GM06990 (cell line): ENCODE data around the gene NKAIN2.

Experiments
- DNase-seq: peaks from one replicate; pipeline ENCODE4 v3.0.0-alpha.2; 2011; ENCODE audit not compliant: insufficient read length; ENCODE audit errors: extremely low read depth
- H3K27me3 ChIP-seq: replicated peaks from 2 replicates; pipeline ENCODE4 v1.6.0; 2011; ENCODE audit warnings: low read length; ENCODE audit not compliant: control insufficient read depth, insufficient read depth
- H3K36me3 ChIP-seq: 2 replicates; pipeline ENCODE4 v1.5.1; 2011; ENCODE audit warnings: low read length; ENCODE audit not compliant: control insufficient read depth, insufficient read depth
- H3K4me3 ChIP-seq: replicated peaks from 2 replicates; pipeline ENCODE4 v1.5.1; 2011; ENCODE audit warnings: low read depth, mild to moderate bottlenecking, control low read depth, low read length
- TF ChIP-seq, protein P1 (sequence below): IDR thresholded peaks from 2 replicates; pipeline ENCODE4 v1.5.1; 2011; ENCODE audit warnings: low read length, control low read depth, mild to moderate bottlenecking, inconsistent platforms; ENCODE audit not compliant: insufficient read depth, poor library complexity, severe bottlenecking

The NKAIN2 gene

GRCh38 chr6:124123617-124124209 is 320.0 kb downstream of the NKAIN2 start:
- Histone ChIP-seq H3K36me3 (no peaks in the 10 kb centered on the region), H3K27me3 (no peaks in the 10 kb centered on the region), H3K4me3 (no peak overlapping the region)
- TF ChIP-seq, protein P1, sequence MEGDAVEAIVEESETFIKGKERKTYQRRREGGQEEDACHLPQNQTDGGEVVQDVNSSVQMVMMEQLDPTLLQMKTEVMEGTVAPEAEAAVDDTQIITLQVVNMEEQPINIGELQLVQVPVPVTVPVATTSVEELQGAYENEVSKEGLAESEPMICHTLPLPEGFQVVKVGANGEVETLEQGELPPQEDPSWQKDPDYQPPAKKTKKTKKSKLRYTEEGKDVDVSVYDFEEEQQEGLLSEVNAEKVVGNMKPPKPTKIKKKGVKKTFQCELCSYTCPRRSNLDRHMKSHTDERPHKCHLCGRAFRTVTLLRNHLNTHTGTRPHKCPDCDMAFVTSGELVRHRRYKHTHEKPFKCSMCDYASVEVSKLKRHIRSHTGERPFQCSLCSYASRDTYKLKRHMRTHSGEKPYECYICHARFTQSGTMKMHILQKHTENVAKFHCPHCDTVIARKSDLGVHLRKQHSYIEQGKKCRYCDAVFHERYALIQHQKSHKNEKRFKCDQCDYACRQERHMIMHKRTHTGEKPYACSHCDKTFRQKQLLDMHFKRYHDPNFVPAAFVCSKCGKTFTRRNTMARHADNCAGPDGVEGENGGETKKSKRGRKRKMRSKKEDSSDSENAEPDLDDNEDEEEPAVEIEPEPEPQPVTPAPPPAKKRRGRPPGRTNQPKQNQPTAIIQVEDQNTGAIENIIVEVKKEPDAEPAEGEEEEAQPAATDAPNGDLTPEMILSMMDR = no peak
- no peak for DNase-seq

- Histone ChIP-seq H3K4me3 (no peak overlapping the region), H3K36me3 (no peaks in the 10 kb centered on the region), H3K27me3 (no peaks in the 10 kb centered on the region)
- TF ChIP-seq, protein P1 = no peak
- DNase-seq = no peak
These were observed 327.6 kb downstream of the NKAIN2 start for GRCh38 chr6:124131259-124131658.

- Histone ChIP-seq H3K4me3 (no peak overlapping the region), H3K36me3 (no peaks in the 10 kb centered on the region), H3K27me3 (no peaks in the 10 kb centered on the region)
- DNase-seq = no peak
- TF ChIP-seq, protein P1 = no peak
These were observed 328.1 kb downstream of the NKAIN2 start for GRCh38 chr6:124131779-124132178.

DNA sequence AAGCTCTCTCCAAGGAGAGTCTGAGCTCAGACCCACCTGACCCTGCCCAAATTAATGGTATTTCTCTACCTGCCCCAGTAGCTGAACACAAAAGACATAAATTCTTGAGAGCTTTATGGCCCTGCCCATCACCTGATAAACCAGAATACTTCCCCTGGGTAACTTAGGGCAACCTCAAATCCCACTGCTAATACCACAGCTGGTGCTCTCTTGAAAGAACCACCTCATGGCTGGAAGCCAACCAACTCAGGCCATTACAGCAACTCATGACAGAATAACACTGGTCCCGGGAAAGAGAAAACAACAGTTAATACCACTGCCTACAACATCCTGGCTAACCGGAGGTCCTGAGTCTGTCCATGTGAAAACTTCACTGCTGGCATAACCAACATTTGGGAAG is 328.6 kb downstream of the NKAIN2 start:
- DNase-seq = no peak
- Histone ChIP-seq H3K4me3 (no peak overlapping the region), H3K27me3 (no peaks in the 10 kb centered on the region), H3K36me3 (no peaks in the 10 kb centered on the region)
- TF ChIP-seq, protein P1 = no peak

- no peak overlapping the region for H3K4me3 ChIP-seq
- TF ChIP-seq, protein P1 = no peak
- no peaks in the 10 kb centered on the region for H3K36me3 ChIP-seq
- no peak for DNase-seq
- H3K27me3 ChIP-seq = no peaks in the 10 kb centered on the region
These were observed 339.2 kb downstream of the NKAIN2 start for GRCh38 chr6:124142852-124143251.

DNA sequence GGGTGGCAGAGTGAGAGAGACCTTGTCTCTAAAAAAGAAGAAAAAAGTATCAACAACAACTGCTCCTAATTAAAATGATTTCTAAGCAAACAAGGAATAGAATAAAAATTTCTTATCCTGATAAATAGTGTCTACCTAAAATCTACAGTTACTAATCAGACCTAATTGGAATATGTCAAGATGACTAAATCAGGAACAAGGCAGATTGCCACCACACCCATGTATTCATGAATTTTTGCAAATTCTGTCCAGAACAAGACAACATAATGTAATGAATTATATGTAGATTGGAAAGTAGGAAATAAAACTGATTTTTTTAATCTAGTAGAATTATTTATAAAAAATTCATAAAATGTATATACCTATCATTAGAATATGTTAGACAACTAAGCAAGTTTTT is 339.8 kb downstream of the NKAIN2 start:
- H3K4me3 ChIP-seq = no peak overlapping the region
- TF ChIP-seq, protein P1 = no peak
- H3K27me3 ChIP-seq = no peaks in the 10 kb centered on the region
- H3K36me3 ChIP-seq = no peaks in the 10 kb centered on the region
- DNase-seq = no peak
